Middle frontal gyrus (tissue), 1 donor: ENCODE data around the gene RRP36.

Source experiments
- DNase-seq: peaks from one replicate; pipeline ENCODE4 v3.0.0-alpha.2; 2015; ENCODE audit warnings: low spot score; ENCODE audit errors: extremely low spot score

RRP36 gene

GRCh38 chr6:43062818-43063217, 41.4 kb downstream of the RRP36 start:
- no peak for DNase-seq

DNA sequence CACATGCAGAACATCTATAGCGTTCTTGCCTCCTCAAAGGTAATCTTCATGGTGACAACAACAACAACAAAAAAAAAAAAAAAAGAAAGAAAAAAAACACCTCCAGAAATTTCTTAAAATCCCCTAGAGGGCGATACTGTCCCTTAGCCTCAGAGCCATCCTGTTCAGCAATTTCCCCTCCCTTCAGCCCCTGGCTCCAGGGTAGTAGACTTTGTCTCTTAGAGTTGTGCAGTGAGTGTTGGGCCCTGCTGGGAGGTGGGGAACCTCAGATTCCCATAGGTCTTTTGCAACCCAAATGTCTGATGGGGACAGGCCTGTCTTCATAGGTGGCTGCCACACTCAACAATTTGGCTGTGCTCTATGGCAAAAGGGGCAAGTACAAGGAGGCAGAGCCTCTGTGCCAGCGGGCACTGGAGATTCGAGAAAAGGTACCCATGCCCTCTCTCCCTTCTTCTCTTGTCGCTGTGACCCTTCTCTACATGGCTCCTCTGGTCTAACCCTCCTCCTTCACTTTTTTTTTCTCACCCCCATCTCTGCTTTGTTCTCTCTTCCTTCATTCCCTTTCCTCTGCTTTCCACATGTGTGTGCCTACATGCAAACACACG, 48.7 kb downstream of the RRP36 start:
- DNase-seq: no peak

DNA sequence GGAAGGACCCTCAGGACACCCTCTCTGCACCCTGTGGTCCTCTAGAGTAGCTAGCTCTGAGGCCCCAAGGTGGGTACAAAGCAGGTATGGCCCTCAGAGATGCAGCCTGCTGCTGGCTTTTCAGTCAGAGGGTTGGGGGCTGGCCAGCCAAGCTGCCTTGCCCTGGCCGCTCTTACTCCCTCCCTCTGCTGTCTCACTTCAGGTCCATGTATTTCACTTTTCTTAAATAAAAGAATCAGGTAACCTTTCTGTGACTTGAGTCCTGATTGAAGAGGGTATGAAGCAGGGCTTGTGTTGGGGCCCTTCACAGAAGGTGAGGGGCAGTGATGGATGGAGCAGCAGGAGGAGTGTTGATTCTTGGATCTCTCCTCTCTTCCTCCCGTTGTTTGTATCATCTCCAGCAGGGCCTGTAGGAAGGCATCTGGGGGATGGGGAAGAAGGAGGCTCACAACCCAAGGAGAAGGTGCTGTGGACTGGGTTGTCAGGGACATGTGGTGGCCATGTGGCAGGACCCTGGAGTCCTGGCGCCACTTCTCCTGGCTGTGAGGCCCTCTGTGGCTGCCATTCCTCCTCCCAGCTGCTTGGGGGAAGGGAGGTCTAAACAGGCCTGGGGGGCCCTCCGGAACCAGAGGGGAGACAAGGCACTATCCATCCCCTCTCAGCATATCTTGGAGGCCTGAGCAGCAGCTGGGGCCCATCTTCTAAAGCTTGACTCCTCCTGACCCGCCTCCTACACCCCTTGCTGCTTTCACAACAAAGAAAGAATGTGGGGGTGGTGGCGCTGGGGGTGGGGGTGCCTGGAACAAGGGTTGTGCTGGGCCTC, 53.6 kb downstream of the RRP36 start:
- DNase-seq: no peak

GRCh38 chr6:43075670-43076463, 54.4 kb downstream of the RRP36 start, which contains the start of gene PTK7:
TSS of gene PTK7 (plus strand) at chr6:43076314. CDS start at chr6:43076489, 175 bp downstream.
- DNase-seq: no peak

DNA sequence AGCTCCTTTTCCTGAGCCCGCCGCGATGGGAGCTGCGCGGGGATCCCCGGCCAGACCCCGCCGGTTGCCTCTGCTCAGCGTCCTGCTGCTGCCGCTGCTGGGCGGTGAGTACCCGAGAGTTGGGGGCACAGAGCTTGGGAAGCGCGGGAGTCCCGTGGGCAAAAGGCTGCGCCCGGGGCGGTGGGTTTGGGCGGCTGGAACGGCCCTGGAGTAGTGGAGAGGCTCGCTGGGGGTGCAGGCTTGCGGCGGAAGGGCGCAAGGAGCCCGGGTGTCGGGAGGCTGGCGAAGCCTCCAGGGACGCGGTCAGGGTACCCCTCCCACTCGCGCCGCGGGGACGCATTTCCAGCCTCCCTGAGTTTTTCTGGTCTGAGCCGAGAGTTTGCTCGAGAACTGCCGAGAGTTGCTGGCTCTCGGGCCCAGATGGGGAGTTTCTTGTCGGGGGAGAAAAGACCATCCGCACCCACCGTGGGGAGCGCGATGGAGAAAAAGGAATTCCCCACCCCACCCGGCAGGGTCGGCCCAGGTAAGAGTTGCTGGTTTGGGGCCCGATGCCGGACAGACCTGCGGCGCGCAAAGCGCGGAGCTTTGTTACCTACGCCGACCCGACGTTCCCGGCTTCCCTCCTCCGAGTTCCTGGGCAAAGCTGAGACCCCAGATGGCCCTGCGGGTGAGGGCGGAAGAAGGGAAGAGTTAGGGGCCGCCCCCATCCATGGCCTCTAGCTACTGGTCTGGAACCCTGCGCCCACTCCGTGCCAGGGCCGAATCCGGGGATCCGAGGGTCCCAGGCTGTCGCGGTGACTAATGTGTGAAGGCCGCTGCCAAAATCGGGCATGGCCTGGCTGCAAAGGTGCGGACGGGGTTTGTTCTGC, 55.3 kb downstream of the RRP36 start:
- DNase-seq: no peak

DNA sequence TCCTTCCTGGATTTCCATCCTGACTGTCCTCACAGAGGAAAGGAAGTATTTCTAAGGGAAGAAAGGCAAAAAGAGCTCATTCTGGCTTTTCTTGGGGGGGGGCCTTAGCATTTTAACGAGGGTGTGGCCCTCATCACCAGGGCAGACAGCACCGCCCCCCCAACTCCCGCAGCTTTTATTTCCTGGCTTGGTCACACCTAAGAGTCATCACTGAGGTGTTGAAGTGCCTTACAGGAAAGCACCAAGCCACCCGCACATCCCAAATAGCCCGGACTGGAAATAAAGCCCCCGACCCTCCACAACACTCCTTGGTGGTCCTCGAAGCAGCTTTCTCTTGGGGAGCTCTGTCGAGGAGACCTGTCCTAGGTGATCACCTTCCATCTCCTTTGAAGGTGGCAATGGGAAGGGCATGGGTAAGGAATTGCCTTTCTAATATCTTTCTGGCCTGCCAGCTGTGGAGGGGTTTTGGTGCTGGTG, 55.9 kb downstream of the RRP36 start:
- no peak for DNase-seq

DNA sequence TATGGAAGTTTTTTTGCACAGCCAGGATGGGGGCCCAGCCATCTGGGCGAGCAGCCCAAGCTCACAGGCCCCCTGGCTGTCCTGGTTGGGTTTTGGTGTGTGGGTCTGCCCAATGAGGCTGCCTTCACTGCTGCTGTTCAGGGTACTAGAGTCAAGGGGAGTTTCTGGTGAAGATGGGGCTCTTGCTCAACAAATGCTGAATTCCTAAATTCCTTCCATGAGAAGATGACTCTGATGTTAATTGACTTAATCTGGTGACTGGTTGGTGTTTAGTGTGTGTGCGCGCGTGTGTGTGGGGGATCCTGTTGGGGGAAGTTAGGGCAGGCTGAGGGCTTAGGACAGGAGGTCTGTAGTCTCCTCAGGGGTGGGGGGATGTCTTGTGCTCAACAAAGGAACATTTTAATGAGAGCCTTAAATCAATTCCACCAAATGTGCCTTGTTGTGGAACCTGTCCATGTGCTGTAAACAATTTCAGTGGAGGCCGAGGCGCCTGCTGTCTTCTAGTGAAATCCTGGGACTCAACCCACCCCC, 56.6 kb downstream of the RRP36 start:
- no peak for DNase-seq

GRCh38 chr6:43078691-43079090, 57.3 kb downstream of the RRP36 start:
- DNase-seq: no peak
